Adrenal gland (tissue), 5 donors: ENCODE measurements around the gene PRPS2.

Source experiments
- CTCF ChIP-seq, 6 experiments: fragments of 450-650 bp in 4 of 6; fragments of 200-600 bp in 2 of 6; sonication (generic) in 1 of 6; IDR thresholded peaks; 1 replicate in 5 of 6; 2 replicates in 1 of 6; pipeline versions ENCODE4 v1.5.1 to v1.8.0; 2016 to 2021; ENCODE audit warnings: antibody characterized with exemption in 6 of 6, mild to moderate bottlenecking in 2 of 6, moderate library complexity in 1 of 6
- POLR2A ChIP-seq, 2 donors: fragments of 450-650 bp; IDR thresholded peaks; one replicate each; pipeline ENCODE4 v1.6.1; 2017; ENCODE audit warnings: antibody characterized with exemption in 2 of 2, mild to moderate bottlenecking in 2 of 2, moderate library complexity in 1 of 2
- donor health status: DM: no; HTN: no; CAD: no.

DNA sequence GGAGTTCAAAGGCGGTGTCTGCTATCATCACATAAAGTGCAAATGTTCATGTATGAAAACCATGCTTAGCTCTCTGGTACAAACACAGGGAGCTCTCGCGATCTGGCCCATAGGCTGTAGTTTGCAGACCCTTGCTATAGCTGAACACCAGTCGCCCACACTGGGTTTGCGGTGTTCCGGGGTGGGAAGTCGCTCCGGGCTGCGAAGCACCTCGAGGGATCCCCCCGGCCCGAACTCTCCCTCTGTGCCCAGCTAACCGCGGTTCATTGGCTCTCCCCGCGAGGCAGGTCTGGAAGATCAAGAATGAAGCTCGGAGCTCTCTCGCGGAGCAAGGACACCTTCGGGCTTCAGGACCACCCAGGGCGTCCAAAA lies 341 bp upstream of the PRPS2 start:
- TF ChIP-seq CTCF (IDR thresholded peaks at IDR 0.05) (no peak), POLR2A (IDR thresholded peaks at IDR 0.05) (no peak)
